Measurements from ENCODE around the gene BRCA2.

- TF ChIP-seq EP300 (IDR thresholded peaks at IDR 0.05) (no peak), POLR2AphosphoS5 (IDR thresholded peaks at IDR 0.05) (no peak)
Observed at GRCh38 chr13:32407854-32408253, 92.5 kb downstream of the BRCA2 start.

All from gastroesophageal sphincter (tissue), 2 donors.